Natural killer cell (primary cell): ENCODE measurements around the gene TTC39B. TPM values are rescaled to one million over a fixed set of nuclear protein-coding genes. Genes with fewer than 3 reads are reported as not detected.

Source experiments
- ATAC-seq, 3 donors: fragments of 150-1000 bp in 2 of 3; fragments of 200-7000 bp in 1 of 3; cut with Tn5 transposase; 1 replicate in 1 of 3; 2 replicates in 2 of 3; pipeline ENCODE4 v1.10.0; 2021; ENCODE audit warnings: mild to moderate bottlenecking in 2 of 3, moderate library complexity in 2 of 3
- DNase-seq, 2 donors: peaks; one replicate each; pipeline versions ENCODE4 v3.0.0 to v3.0.0-alpha.2; 2013 to 2021; ENCODE audit warnings: mixed read lengths in 1 of 2
- H3K27ac ChIP-seq: one replicate; pipeline ENCODE4 v1.5.1; 2013; ENCODE audit warnings: mild to moderate bottlenecking, low read length
- H3K27me3 ChIP-seq: one replicate; pipeline ENCODE4 v1.6.1; 2013; ENCODE audit warnings: low read length; ENCODE audit not compliant: control insufficient read depth, insufficient read depth
- H3K36me3 ChIP-seq: one replicate; pipeline ENCODE4 v1.6.1; 2013; ENCODE audit warnings: low read length; ENCODE audit not compliant: control insufficient read depth, insufficient read depth
- H3K4me1 ChIP-seq: one replicate; pipeline ENCODE4 v1.6.1; 2013; ENCODE audit warnings: low read length; ENCODE audit not compliant: control insufficient read depth, insufficient read depth
- H3K4me3 ChIP-seq: one replicate; pipeline ENCODE4 v1.5.1; 2013; ENCODE audit warnings: low read length
- H3K9me3 ChIP-seq: one replicate; pipeline ENCODE4 v1.6.1; 2013; ENCODE audit warnings: low read length; ENCODE audit not compliant: control insufficient read depth, insufficient read depth
- H3K27ac Mint-ChIP-seq, 2 donors: one replicate each; pipeline ENCODE4 v1.8.0; 2022; ENCODE audit warnings: mild to moderate bottlenecking in 2 of 2, mixed read lengths in 2 of 2, moderate library complexity in 1 of 2
- H3K27me3 Mint-ChIP-seq, 2 donors: one replicate each; pipeline ENCODE4 v1.8.0; 2022; ENCODE audit warnings: low read depth in 2 of 2, mixed read lengths in 2 of 2
- H3K36me3 Mint-ChIP-seq: one replicate; pipeline ENCODE4 v1.8.0; 2022; ENCODE audit warnings: mixed read lengths
- H3K4me1 Mint-ChIP-seq, 2 donors: one replicate each; pipeline ENCODE4 v1.8.0; 2022; ENCODE audit warnings: mixed read lengths in 2 of 2
- H3K4me3 Mint-ChIP-seq: one replicate; pipeline ENCODE4 v1.8.0; 2022; ENCODE audit warnings: mild to moderate bottlenecking, moderate library complexity, mixed read lengths
- H3K9me3 Mint-ChIP-seq, 2 donors: one replicate each; pipeline ENCODE4 v1.8.0; 2022; ENCODE audit warnings: mixed read lengths in 2 of 2
- CTCF ChIP-seq: fragments of 200-600 bp; IDR thresholded peaks from one replicate; pipeline ENCODE4 v1.8.0; 2022; ENCODE audit warnings: antibody characterized with exemption
- WGBS: methylation state at CpG from one replicate; pipeline ENCODE4 v1.1.7; 2013; ENCODE audit warnings: missing lambda C conversion rate; ENCODE audit not compliant: insufficient coverage; 5-methylcytosine and 5-hydroxymethylcytosine counted together
- intact Hi-C: fragments of 100-400 bp; cut with micrococcal nuclease; formaldehyde crosslinking; loops from one replicate; pipeline ENCODE4 v1.14.2; 2022
- total RNA-seq, 4 donors: library from RNA; stranded (reverse); fragments of 120-200 nt in 1 of 4; gene quantifications; one replicate each; pipeline versions ENCODE4 v1.2.3 to v1.2.4, GENCODE V29; 2013 to 2022

The TTC39B gene
- total RNA-seq, 3 donors from 2014 or later (not counting 1 experiment from before 2014, with no cell fraction given) = 51.2 to 65.1 (median 54.2) TPM

GRCh38 chr9:15293084-15293483 lies 13.9 kb downstream of the TTC39B start:
- peak overlapping the region; percentile 94 for H3K27ac ChIP-seq
- Mint-ChIP-seq H3K36me3 (no peaks in the 10 kb centered on the region), H3K27me3 (no peaks in the 10 kb centered on the region), H3K9me3 (no peaks in the 10 kb centered on the region), H3K4me1 (peaks cover 60 to 73% of the 10 kb centered on the region in 2 donors), H3K4me3 (peak overlapping the region; percentile 31), H3K27ac (peak overlapping the region; percentile 98 to 100)
- no peak for TF ChIP-seq CTCF
- H3K4me3 ChIP-seq = no peak overlapping the region
- ATAC-seq = no peak
- DNase-seq = no peak
- no peaks in the 10 kb centered on the region for H3K9me3 ChIP-seq
- no peaks in the 10 kb centered on the region for H3K27me3 ChIP-seq
- intact Hi-C loops = no loop called here
- H3K36me3 ChIP-seq = no peaks in the 10 kb centered on the region
- peaks cover 50% of the 10 kb centered on the region for H3K4me1 ChIP-seq

- no peaks in the 10 kb centered on the region for H3K27me3 ChIP-seq
- no peak for TF ChIP-seq CTCF
- Mint-ChIP-seq H3K4me3 (no peak overlapping the region), H3K36me3 (no peaks in the 10 kb centered on the region), H3K4me1 (peaks cover 47 to 60% of the 10 kb centered on the region in 2 donors), H3K9me3 (no peaks in the 10 kb centered on the region), H3K27ac (no peak overlapping the region), H3K27me3 (no peaks in the 10 kb centered on the region)
- H3K4me1 ChIP-seq = peaks cover 19% of the 10 kb centered on the region
- no peaks in the 10 kb centered on the region for H3K36me3 ChIP-seq
- intact Hi-C loops = no loop called here
- no peak overlapping the region for H3K27ac ChIP-seq
- no peak for ATAC-seq
- H3K9me3 ChIP-seq = no peaks in the 10 kb centered on the region
- no peak for DNase-seq
- WGBS = 98% methylated on average over 4 of the region's 5 CpGs
- H3K4me3 ChIP-seq = no peak overlapping the region
Observed at GRCh38 chr9:15289603-15290002, 17.4 kb downstream of the TTC39B start.

GRCh38 chr9:15287309-15287708 lies 19.7 kb downstream of the TTC39B start:
- H3K36me3 ChIP-seq = no peaks in the 10 kb centered on the region
- Mint-ChIP-seq H3K36me3 (no peaks in the 10 kb centered on the region), H3K4me1 (peaks cover 38 to 57% of the 10 kb centered on the region in 2 donors), H3K27ac (peak overlapping the region; percentile 78 to 80), H3K4me3 (no peak overlapping the region), H3K9me3 (no peaks in the 10 kb centered on the region), H3K27me3 (no peaks in the 10 kb centered on the region)
- DNase-seq (no peak), ATAC-seq (no peak)
- H3K9me3 ChIP-seq = no peaks in the 10 kb centered on the region
- peaks cover 3% of the 10 kb centered on the region for H3K4me1 ChIP-seq
- intact Hi-C loops = no loop called here
- no peak for TF ChIP-seq CTCF
- WGBS = 98% methylated on average over 4 of the region's 4 CpGs
- H3K27ac ChIP-seq = no peak overlapping the region
- H3K4me3 ChIP-seq = no peak overlapping the region
- no peaks in the 10 kb centered on the region for H3K27me3 ChIP-seq

- no peaks in the 10 kb centered on the region for H3K9me3 ChIP-seq
- peaks cover 5% of the 10 kb centered on the region for H3K4me1 ChIP-seq
- Mint-ChIP-seq H3K9me3 (no peaks in the 10 kb centered on the region), H3K36me3 (no peaks in the 10 kb centered on the region), H3K4me3 (peak overlapping the region; percentile 32), H3K27me3 (no peaks in the 10 kb centered on the region), H3K27ac (peak overlapping the region; percentile 78 to 80), H3K4me1 (peaks cover 43 to 60% of the 10 kb centered on the region in 2 donors)
- no peaks in the 10 kb centered on the region for H3K36me3 ChIP-seq
- DNase-seq = no peak
- no peak overlapping the region for H3K4me3 ChIP-seq
- peak overlapping the region; percentile 14 for H3K27ac ChIP-seq
- ATAC-seq = peak; percentile 46 to 74 (median 70)
- H3K27me3 ChIP-seq = no peaks in the 10 kb centered on the region
- no peak for TF ChIP-seq CTCF
- 21% methylated on average over 3 of the region's 4 CpGs for WGBS
- intact Hi-C loops = no loop called here
Observed at GRCh38 chr9:15286161-15286821, 20.7 kb downstream of the TTC39B start.
